BLaER1 treated with 17β-estradiol and CSF1 and Interleukin-3, amounts not matched to agents 10 nM and 100 nM (cell line): Measurements from ENCODE around the gene PRCC.

ENCODE experiments used
- H3K27ac ChIP-seq, 11 experiments: shearing (Covaris generic); formaldehyde crosslinking; 2 replicates each; pipeline ENCODE4 v1.8.1; 2022
- H3K27me3 ChIP-seq, 11 experiments: shearing (Covaris generic); formaldehyde crosslinking; 2 replicates each; pipeline ENCODE4 v1.8.1; 2022
- H3K36me3 ChIP-seq, 11 experiments: shearing (Covaris generic); formaldehyde crosslinking; 2 replicates each; pipeline ENCODE4 v1.8.1; 2022
- H3K4me1 ChIP-seq, 10 experiments: shearing (Covaris generic); formaldehyde crosslinking; 2 replicates each; pipeline ENCODE4 v1.8.1; 2022
- H3K4me2 ChIP-seq, 11 experiments: shearing (Covaris generic); formaldehyde crosslinking; 2 replicates each; pipeline ENCODE4 v1.8.1; 2022
- H3K4me3 ChIP-seq, 10 experiments: shearing (Covaris generic); formaldehyde crosslinking; 2 replicates each; pipeline ENCODE4 v1.8.1; 2022
- H3K9ac ChIP-seq, 11 experiments: shearing (Covaris generic); formaldehyde crosslinking; 2 replicates each; pipeline ENCODE4 v1.8.1; 2022
- H3K9me3 ChIP-seq, 11 experiments: shearing (Covaris generic); formaldehyde crosslinking; replicated peaks in 1 of 11; 2 replicates each; pipeline ENCODE4 v1.8.1; 2022
- H4K20me1 ChIP-seq, 11 experiments: shearing (Covaris generic); formaldehyde crosslinking; 2 replicates each; pipeline ENCODE4 v1.8.1; 2022
- Cebpa-rat ChIP-seq, 11 experiments: shearing (Covaris generic); IDR thresholded peaks; 2 replicates each; pipeline ENCODE4 v1.8.1; 2022

PRCC gene

GRCh38 chr1:156814571-156815260 is 47.4 kb downstream of the PRCC start:
- Histone ChIP-seq H3K9me3 (no peaks in the 10 kb centered on the region), H3K36me3 (peaks cover 0 to 21% (median 0%) of the 10 kb centered on the region in 11 experiments; a peak in 5 of 22 replicates), H3K4me1 (peaks cover 54 to 75% (median 66%) of the 10 kb centered on the region in 10 experiments), H3K27ac (peak overlapping the region in 9 of 11 experiments; percentile 53 to 78 (median 72); a peak in 11 of 22 replicates), H3K4me3 (peak overlapping the region in 8 of 10 experiments; percentile 53 to 66 (median 60); a peak in 10 of 20 replicates), H3K4me2 (peak overlapping the region; percentile 84 to 100 (median 92)), H4K20me1 (peaks cover 0 to 7% (median 0%) of the 10 kb centered on the region in 11 experiments; a peak in 1 of 22 replicates), H3K9ac (peak overlapping the region in 9 of 11 experiments; percentile 59 to 81 (median 71); a peak in 12 of 22 replicates), H3K27me3 (no peaks in the 10 kb centered on the region)
- TF ChIP-seq Cebpa-rat (IDR thresholded peaks at IDR 0.05): no peak

GRCh38 chr1:156815307-156815826 is 48.0 kb downstream of the PRCC start:
- peaks cover 54 to 75% (median 66%) of the 10 kb centered on the region in 10 experiments for H3K4me1 ChIP-seq
- no peaks in the 10 kb centered on the region for H3K27me3 ChIP-seq
- H3K4me2 ChIP-seq: peak overlapping the region; percentile 84 to 100 (median 92)
- peaks cover 0 to 21% (median 0%) of the 10 kb centered on the region in 11 experiments; a peak in 5 of 22 replicates for H3K36me3 ChIP-seq
- peaks cover 0 to 7% (median 0%) of the 10 kb centered on the region in 11 experiments; a peak in 1 of 22 replicates for H4K20me1 ChIP-seq
- no peaks in the 10 kb centered on the region for H3K9me3 ChIP-seq
- TF ChIP-seq Cebpa-rat (IDR thresholded peaks at IDR 0.05): no peak
- H3K27ac ChIP-seq: peak overlapping the region in 9 of 11 experiments; percentile 62 to 82 (median 76); a peak in 15 of 22 replicates
- peak overlapping the region in 8 of 10 experiments; percentile 47 to 66 (median 52); a peak in 13 of 20 replicates for H3K4me3 ChIP-seq
- H3K9ac ChIP-seq: peak overlapping the region; percentile 58 to 81 (median 71); a peak in 16 of 22 replicates

- Histone ChIP-seq H3K36me3 (peaks cover 0 to 21% (median 0%) of the 10 kb centered on the region in 11 experiments; a peak in 5 of 22 replicates), H4K20me1 (peaks cover 0 to 5% (median 0%) of the 10 kb centered on the region in 11 experiments; a peak in 1 of 22 replicates), H3K4me2 (peak overlapping the region; percentile 84 to 100 (median 92)), H3K27ac (peak overlapping the region; percentile 52 to 83 (median 76); a peak in 21 of 22 replicates), H3K9me3 (no peaks in the 10 kb centered on the region), H3K27me3 (no peaks in the 10 kb centered on the region), H3K4me1 (peaks cover 54 to 72% (median 65%) of the 10 kb centered on the region in 10 experiments), H3K4me3 (peak overlapping the region; percentile 22 to 66 (median 51); a peak in 18 of 20 replicates), H3K9ac (peak overlapping the region; percentile 58 to 81 (median 71))
- no peak for TF ChIP-seq Cebpa-rat (IDR thresholded peaks at IDR 0.05)
These were observed 48.7 kb downstream of the PRCC start for GRCh38 chr1:156815961-156816422.

DNA sequence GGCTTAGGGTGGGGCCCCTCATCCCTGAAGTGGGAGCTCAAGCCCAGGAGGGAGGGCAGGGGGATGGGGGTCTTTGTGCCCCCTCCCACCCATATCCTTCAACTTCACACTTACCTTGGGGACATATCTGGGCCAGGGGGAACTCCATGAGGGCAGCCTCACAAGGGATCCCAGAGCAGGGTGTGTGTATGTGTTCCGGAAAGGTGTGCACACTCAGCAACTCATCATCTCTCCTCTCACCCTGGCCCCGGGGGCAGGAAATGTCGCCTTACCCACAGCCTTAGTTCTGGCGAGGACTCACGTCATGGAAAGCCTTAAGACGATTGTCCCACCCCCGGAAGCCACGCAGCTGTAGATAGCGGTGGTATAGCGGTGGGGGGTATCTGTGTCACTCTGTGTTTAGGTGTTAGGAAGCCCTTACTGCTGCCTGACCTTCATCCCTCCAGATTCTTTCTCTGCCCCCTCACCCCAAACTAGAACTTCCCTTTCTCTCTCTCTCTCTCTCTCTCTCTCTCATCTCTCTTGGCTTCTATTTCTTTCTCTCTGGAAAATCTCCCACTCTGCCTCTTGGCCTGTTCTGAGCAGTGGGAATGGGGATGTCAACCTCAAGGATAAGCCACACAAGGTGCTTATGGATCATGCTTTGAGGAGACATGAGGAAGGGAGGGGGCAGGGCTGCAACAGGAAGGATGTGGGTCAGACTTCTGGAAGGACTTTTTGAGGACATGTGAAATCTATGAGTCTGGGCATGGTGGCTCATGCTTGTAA is 49.4 kb downstream of the PRCC start, which contains the start of gene SH2D2A:
Gene SH2D2A, minus strand, starts transcription at position 288 of the 768 bp plus-strand sequence. Its CDS starts 140 bp downstream, at position 148.
- peaks cover 0 to 16% (median 0%) of the 10 kb centered on the region in 11 experiments; a peak in 5 of 22 replicates for H3K36me3 ChIP-seq
- H3K4me3 ChIP-seq: peak within 1 kb of the TSS; percentile 22 to 66 (median 51); a peak in 19 of 20 replicates
- no peak for TF ChIP-seq Cebpa-rat (IDR thresholded peaks at IDR 0.05)
- H3K4me1 ChIP-seq: peaks cover 54 to 64% (median 59%) of the 10 kb centered on the region in 10 experiments
- H3K27me3 ChIP-seq: no peaks in the 10 kb centered on the region
- peak within 1 kb of the TSS; percentile 52 to 83 (median 76); a peak in 21 of 22 replicates for H3K27ac ChIP-seq
- H3K9ac ChIP-seq: peak within 1 kb of the TSS; percentile 58 to 81 (median 71)
- no peaks in the 10 kb centered on the region for H3K9me3 ChIP-seq
- peak within 1 kb of the TSS; percentile 84 to 100 (median 92) for H3K4me2 ChIP-seq
- H4K20me1 ChIP-seq: no peaks in the 10 kb centered on the region; a peak in 1 of 22 replicates

DNA sequence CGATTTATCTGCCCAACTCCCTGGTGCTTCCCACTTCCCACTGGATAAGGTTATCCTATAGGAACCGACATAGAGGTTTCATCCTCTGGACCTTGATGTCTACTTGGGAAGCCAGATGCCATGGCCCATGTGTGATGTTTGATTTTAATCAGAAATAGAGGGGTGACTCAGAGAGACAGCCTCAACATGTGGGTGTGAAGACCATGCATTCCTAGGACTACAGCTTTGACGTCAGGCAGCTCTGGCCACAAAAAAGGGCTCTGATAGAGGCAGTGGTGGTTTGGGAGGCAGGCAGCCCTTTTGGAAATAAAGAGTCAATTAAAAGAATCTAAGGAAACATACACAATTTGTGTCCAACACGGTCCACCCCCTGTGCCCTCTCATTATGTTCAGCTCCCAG is 54.5 kb downstream of the PRCC start:
- Histone ChIP-seq H3K27me3 (no peaks in the 10 kb centered on the region; a peak in 1 of 22 replicates), H3K27ac (no peak overlapping the region)

DNA sequence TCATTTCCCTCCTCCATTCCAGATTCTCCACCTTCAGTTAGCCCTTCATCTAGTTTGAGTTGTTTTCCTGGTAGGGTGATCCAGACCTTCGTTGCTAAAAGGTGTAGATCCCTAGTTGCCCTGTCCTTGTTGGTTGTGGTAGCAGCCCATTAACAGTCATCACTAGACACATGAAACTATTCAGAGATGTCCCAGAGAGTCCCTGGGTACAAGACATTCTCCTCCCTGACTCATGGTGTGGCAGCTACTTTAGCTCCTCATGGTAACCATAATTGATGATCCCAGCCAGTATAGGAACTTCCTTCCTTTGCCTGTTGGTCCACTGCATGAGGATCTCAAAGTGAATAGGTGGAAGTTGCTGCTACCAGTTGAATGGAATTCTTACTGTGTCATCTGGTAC is 55.3 kb downstream of the PRCC start:
- Histone ChIP-seq H3K27ac (no peak overlapping the region), H3K4me1 (peaks cover 0 to 7% (median under 1%) of the 10 kb centered on the region in 10 experiments; a peak in 11 of 20 replicates), H3K9me3 (no peaks in the 10 kb centered on the region), H3K27me3 (no peaks in the 10 kb centered on the region; a peak in 1 of 22 replicates), H3K4me2 (no peak overlapping the region), H3K36me3 (no peaks in the 10 kb centered on the region), H3K9ac (no peak overlapping the region), H3K4me3 (no peak overlapping the region), H4K20me1 (no peaks in the 10 kb centered on the region)
- no peak for TF ChIP-seq Cebpa-rat (IDR thresholded peaks at IDR 0.05)

More for the DNA sequence above, 54.5 kb downstream of the PRCC start:
- Histone ChIP-seq H3K36me3 (no peaks in the 10 kb centered on the region), H3K4me2 (no peak overlapping the region; a peak in 1 of 22 replicates), H3K4me3 (no peak overlapping the region), H3K9ac (no peak overlapping the region), H4K20me1 (no peaks in the 10 kb centered on the region), H3K4me1 (peaks cover 8 to 16% (median 10%) of the 10 kb centered on the region in 10 experiments), H3K9me3 (no peaks in the 10 kb centered on the region)
- TF ChIP-seq Cebpa-rat (IDR thresholded peaks at IDR 0.05): no peak

- H3K27ac ChIP-seq: no peak overlapping the region
- no peak overlapping the region for H3K9ac ChIP-seq
- no peak overlapping the region for H3K4me3 ChIP-seq
- no peaks in the 10 kb centered on the region; a peak in 1 of 22 replicates for H3K27me3 ChIP-seq
- H3K4me2 ChIP-seq: peak overlapping the region in 1 of 11 experiments; percentile 26; a peak in 1 of 22 replicates
- peaks cover 0 to 4% (median under 1%) of the 10 kb centered on the region in 10 experiments; a peak in 12 of 20 replicates for H3K4me1 ChIP-seq
- TF ChIP-seq Cebpa-rat (IDR thresholded peaks at IDR 0.05): no peak
- H3K36me3 ChIP-seq: no peaks in the 10 kb centered on the region
- no peaks in the 10 kb centered on the region for H3K9me3 ChIP-seq
- no peaks in the 10 kb centered on the region for H4K20me1 ChIP-seq
These were observed 56.0 kb downstream of the PRCC start for GRCh38 chr1:156823210-156823790.

- Histone ChIP-seq H4K20me1 (no peaks in the 10 kb centered on the region), H3K9ac (no peak overlapping the region), H3K4me3 (no peak overlapping the region), H3K36me3 (no peaks in the 10 kb centered on the region), H3K4me1 (peaks cover 10 to 15% (median 13%) of the 10 kb centered on the region in 10 experiments), H3K27me3 (no peaks in the 10 kb centered on the region; a peak in 1 of 22 replicates), H3K9me3 (no peaks in the 10 kb centered on the region), H3K27ac (no peak overlapping the region), H3K4me2 (no peak overlapping the region)
- no peak for TF ChIP-seq Cebpa-rat (IDR thresholded peaks at IDR 0.05)
These were observed 59.3 kb downstream of the PRCC start for GRCh38 chr1:156826630-156827029.
